HG02981 (cell line): ENCODE measurements around the gene FAM120B.
A peak's percentile ranks its signal among the peaks of the same experiment; 100 is the strongest.

Experiments used
- ATAC-seq: cut with Tn5 transposase; IDR thresholded peaks from one replicate; pipeline ENCODE4 v1.9.1; 2021; ENCODE audit warnings: mild to moderate bottlenecking, moderate library complexity; ENCODE audit not compliant: unreplicated experiment

Gene FAM120B

DNA sequence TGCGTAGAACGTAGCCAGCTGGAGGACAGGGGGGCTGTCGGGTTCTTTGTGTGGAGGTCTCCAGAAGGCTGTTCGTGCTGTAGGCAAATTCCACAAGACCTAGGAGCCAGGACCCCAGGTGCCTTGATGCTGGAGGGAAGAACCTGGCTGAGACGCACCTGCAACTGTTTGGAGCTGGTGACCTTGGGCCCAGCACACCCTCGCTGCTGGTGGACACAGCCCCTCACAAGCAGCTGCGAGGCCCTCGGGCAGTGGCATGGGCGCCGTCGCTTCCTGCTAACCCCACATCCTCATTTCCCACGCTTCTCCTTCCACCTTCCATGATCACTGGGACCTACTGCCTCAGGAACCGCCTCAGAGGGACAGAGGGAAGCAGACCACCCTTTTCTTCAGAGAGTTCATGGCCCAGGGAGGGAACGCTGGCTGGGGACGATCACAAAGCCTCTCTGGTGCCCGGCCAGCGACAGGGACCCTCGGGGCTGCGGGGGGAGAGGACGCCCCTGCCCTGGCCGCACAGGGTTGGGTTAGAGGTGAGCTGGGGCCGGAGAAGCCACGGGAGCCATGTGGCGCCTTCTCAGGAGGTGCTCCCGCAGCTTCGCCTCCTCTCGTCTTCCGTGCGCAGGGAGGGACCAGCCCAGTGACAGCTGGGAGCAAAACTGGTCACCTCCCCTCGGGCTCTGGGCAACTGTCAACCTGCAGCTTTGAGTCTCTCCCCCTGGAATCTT, 34.1 kb upstream of the FAM120B start:
- ATAC-seq, result no peak

DNA sequence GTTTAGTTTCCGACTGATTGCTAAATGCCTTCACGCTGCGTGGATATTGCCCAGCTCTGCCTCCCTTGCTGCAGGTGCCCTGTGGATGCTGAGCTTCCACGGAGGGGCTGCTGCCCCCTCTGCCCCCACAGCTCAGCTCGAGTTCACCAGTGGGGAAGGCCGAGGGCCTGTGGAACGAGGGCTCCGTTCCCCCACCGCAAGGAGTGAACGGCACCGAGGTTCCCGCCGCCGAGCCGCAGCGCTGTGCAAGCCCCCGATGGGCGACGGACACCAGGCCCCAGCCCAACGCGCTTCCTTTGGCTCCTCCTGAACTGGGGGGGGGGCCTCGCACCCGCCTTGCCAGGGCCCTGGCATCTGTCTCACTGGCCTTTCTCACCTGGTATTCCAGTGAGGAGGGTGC, 33.4 kb upstream of the FAM120B start:
- ATAC-seq, result no peak

DNA sequence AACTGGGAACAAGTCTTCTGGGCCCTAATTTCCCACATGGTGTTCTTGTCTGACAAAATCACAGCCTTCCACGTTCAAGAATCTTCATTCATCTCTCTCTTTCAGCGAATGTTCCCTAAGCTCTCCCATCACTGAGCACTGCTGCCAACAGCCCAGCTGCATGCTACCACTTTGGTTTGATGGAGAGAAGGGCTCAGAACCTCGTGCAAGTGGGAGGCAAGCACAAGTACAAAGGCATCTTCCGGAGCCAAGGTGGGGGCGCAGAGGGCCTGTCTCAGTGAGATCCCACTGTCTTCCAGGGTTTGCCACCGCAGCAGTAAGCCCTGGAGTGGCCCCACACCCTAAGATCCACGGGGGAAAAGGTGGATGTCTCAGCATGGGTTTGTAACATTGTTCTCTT, 32.9 kb upstream of the FAM120B start:
- ATAC-seq, result no peak

DNA sequence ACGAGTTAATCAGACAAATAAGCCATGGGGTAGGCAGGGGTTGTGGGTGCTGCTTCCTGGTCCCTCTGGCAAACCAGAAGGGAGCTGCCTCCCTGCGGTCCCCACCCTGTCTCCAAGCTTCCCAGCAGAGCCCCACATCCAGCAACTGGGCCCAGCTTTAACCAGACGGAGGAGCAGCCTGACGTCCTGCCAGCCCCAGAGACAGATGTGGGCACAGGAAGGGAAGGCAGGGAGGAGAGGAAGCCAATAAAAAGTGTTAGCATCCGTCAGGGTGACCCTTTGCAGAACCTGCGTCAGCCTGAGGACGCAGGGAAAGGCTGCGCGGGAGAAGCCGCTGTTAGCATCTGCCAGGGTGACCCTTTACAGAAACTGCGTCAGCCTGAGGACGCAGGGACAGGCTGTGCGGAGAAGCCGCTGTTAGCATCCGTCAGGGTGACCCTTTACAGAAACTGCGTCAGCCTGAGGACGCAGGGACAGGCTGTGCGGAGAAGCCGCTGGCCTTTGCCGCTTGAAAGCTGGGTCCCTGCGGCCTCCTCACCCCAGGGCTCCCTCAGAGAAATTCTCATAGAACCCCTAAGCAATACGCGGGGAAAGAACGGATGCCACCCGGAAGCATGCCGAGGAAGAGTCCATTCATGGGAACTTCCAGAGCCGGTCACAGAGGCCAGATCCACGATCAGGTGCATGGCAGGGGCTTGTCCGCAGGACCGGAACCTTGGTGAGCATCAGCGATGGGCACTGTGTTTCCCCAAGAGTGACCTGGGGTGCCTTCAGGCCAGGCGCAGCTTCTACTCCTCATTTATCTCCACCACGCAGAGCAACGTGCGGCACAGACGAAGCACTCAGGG, 31.6 kb upstream of the FAM120B start:
- no peak for ATAC-seq

DNA sequence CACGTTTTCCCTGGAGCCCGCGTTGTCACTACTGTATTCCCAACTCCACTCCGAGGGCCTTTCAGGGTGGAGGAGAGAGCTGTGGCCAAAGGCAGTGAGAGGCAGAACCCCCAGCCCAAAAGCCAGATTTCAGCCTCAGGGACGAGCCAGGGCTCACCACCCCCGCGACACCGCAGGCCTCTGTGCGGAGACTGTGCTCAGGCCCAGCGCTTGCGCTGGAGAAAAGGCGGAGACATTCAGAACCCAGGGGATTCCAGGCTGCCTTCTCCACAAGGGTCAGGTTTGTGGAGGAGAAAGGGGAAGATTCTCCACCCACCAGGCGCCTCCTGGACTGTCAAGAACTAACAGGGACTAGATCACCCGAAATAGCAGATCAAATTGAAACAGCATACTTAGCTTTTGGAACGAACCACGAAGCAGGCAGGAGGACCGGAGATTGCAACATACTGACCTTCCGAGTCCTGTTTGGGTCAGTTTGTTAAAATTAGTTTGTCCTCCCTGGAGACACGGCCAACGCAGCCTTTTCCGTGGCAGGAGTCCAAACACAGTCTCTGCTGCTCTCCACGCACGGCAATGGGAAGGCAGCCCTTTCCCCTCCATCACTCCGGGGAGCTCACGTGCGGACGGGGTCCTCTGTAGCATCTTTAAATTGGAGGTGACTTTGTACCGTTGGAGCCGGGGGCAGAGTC, 30.0 kb upstream of the FAM120B start:
- ATAC-seq, result no peak

DNA sequence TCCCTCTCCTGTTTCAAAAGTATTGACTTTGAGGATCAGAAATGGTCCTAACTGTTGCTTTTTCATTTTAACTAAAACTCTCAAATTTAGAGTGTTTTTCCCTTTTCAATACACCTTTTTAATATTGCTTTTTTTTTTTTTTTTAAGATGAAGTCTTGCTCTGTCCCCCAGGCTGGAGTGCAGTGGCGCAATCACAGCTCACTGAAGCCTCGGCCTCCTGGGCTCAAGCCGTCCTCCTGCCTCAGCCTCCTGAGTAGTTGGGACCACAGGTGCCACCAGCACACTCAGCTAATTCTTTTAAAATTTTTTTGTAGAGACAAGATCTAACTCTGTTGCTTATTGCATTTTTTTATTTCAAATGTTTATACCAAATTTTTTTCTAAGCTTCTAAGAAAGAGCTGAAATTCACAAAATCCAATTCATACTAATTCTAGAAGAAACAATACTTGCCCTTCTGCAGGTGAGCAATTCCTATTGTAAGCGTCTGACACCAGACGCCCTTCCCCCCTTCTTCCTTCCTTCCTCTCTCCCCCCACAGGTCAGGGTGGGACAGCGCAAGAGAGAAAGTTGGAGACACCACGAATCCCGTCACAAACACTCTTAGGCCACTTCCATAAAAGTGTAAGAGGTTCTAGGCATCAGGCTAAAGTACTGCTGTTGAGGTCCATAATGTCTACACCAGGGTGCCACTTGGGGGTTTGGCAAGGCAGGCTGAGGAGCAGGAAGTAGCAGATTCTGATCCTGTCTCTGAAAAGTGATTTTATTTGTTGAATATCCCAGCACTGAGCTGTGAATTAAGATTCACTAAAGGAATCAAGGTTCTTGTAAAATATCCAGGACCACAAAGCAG, 28.4 kb upstream of the FAM120B start:
- ATAC-seq, result no peak

DNA sequence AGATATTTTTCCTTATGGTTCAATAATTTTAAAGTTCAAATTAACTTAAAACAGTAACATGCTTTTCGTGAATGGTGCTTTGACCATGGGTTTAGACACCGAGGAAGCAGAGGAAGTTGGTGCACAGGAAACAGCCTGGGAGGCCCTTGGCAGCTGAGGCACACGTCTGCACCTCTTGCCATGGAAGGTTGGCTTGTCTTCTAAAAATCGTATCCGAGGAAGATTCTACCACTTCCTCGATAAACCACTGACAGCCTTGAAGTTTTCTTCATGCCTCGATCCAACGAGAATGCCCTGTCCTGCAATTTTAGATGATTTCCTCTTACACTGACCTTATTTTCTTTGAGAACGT, 27.8 kb upstream of the FAM120B start:
- ATAC-seq, result no peak

DNA sequence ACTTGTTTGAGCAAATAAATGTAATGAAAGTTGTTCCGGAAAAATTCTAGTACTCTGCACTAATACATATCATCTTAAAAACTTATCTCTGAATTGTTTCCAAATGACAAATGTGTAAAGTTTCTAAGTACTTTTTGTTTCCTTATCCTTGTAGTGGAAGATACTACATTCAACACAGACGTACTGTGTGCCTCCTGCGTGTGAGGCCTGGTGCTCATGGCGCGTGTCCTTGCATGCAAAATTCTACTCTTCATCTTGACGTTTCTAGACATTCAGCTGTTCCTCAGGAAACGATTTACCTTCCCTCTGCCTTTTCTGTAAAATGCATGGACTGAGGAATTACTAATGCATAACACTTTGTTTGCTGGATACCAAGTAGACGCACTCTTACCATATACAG, 27.1 kb upstream of the FAM120B start:
- ATAC-seq, result no peak

DNA sequence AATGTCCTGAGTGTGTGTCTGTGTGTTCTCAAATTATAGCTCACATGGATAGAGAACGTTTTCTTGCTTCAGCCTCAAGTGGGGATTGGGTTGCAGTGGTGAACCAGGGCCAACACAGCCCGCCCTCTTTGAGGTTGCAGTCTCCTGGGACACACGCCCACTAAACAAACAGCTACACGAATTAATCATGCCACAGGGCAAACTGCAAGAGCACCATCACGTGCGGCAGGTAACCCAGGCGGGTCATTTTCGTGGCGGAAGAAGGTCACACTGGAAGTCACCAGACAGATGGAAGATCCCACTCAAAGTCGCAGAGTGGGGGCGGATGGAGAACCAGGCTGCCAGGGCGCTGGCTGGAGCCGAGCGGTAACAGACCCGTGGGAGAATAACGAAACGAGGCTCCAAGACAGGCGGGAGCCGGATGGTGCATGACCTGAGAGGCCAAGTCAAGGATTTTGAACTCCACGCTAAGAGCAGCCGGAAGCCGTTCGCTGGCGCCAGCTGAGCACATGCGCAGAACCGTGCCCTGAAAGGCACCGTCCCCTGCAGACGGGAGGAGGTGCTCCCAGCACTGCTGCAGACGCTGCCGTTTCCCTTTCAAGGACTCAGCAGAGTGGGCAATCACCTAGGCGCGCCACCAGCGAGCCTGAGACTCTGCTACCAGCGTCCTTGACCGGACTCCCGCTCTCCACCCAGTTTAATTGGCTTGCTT, 26.4 kb upstream of the FAM120B start:
- peak; percentile 77 for ATAC-seq

DNA sequence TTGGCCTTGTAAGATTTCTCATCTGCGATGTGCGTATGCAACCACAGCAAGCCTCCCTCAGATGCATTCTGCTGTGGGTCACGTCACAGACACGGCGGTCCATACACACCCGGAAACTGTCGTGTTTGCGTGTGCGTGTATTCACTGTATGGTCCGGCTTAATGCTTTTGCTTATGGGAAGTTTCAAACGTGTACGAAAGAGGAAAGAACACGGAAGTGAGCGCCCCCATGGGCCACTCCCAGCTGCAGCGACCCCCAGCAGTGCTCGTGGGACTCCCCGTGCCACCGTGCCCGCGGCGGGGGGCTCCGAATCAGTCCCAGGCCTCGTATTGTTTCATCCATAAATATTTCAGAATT, 25.9 kb upstream of the FAM120B start:
- ATAC-seq, result peak; percentile 22

DNA sequence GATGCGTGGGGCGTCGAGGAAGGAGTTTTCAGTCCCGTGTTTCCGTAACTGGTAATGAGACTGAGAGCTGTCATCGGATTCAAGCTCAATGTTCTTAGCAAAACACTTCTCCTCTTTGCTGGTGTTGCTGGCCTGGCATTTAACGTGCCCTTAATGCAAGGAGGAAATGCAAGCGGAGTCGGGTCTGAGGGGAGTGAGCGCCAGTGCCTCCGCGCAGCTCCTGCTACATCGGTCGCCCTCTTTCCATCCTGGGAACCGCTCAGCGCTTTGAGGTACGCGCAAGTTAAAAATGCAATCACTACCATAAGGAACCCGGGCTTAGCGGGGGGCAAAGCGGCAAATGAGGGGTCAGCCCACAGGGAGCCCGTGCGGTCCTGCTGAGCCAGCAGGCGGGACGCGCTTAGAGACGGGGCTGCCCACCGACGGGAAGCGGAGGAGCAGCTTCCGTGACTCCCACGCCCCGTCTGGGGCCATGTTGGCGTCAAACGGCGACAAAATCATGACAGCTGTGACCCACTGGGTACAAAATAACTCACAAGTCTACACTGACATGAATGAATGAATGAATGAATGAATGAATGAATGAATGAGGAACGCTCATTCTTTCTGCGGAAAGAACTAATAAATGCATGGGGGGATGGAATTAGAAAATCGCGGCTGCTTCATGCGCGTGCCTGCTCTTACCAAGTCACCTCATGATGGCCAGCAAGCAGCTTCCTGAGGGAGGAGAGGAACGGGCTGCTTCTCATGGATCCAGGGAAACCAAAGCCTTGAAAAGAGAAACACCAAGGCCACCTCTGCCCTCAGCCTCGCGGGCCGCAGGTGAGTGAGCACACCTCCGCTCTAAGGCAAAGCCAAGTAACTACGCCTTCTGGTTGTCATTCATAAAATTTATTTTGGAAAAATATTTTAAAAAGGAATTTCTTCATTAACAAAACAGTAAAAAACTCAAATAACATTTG, 24.9 kb upstream of the FAM120B start:
- ATAC-seq, result no peak

DNA sequence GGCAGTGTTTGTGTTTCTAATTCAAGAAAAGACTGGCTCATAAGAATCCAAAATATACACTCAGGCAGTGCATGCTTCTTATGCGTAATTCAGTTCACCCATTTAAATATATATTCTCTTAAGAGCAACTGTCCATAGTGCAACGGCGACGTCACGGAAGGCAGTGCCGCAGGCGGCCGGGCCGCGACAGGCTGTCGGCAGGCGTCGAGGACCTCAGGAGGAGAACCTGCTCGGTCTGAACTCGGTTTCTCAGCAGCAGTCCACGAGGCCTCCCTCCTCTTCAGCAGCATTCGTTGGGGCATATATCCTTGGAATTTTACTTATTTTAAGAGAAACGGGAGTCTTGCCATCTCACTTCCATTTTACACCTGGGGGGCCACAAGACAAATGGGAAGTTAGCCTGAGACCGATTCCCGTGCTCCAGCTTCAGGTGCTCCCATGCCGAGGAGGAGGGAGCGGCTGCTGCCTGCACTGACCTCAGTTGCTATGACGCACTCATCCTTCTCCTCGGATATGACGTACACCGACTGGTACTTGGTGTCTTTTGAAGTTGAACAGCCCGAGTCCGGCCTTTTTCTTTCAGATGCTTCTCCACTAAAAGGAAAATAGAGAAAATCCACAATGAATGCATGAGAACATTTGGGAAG, 23.9 kb upstream of the FAM120B start:
- no peak for ATAC-seq

DNA sequence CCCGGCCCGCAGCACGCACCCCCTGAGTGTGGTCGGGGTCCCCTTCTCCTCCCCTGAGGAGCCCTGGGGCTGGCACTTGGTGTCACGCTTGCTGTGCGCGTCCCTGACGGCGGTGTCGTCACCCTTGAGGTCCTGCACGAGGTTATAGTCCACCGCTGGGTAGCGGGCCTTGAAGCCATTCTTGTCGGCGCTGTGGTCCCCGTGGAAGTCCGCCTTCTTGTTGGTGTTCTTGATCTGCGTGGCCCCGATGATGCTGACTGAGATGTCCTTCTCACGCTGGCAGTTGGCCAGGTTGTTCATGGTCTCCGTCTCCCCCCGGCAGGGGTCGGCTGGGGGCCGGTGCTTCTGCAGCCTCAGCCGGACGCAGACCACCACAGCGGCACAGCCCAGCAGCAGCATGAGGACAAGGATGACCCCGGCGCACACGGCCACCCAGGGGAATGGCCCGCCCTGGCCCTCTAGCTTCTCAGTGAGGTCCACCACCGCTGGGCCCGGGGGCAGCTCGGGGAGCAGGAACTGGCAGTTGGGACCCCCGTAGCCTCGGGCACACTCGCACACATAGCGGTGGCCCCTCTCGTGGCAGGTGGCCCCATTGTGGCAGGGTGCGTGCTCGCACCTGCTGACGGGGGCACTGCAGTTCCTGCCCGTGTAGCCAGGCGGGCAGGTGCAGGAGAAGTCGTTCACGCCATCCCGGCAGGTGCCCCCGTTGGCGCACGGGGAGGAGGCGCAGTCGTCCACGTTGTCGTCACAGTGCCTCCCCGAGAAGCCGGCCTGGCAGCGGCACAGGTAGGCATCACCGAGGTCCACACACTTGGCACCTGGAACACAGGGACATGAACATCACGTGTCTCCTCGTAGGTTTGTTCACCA, 23.1 kb upstream of the FAM120B start:
- no peak for ATAC-seq

DNA sequence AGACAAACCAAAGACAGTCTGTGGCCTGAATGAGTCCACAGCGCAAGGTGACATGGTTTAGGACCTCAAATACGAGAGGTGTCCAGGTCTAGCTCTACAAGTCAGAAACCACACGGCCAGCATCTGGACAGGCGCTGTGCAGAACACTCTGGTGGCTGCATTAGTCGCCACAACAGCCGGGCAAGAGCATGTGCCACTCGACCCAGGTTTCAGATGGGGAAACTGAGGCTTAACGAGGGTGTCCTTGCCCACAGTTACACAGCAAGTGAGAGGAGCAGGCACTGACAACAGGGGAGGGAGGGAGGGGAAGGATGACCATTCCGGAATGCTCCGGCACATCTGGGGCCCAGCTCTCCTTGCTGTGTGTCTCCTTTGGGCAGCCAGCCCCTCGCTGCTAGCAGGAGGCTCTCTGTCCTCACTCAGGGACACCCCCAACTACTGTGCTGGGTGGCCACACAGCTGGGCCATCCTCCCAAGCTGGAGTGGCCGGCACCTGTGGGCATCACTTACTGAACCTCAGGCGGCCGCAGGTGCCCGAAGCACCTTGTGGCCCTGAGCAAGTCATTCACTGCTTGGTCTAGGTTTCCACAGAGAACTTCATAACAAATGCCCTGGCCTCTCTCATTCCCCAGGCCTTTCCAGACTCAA, 22.3 kb upstream of the FAM120B start:
- ATAC-seq, result no peak

DNA sequence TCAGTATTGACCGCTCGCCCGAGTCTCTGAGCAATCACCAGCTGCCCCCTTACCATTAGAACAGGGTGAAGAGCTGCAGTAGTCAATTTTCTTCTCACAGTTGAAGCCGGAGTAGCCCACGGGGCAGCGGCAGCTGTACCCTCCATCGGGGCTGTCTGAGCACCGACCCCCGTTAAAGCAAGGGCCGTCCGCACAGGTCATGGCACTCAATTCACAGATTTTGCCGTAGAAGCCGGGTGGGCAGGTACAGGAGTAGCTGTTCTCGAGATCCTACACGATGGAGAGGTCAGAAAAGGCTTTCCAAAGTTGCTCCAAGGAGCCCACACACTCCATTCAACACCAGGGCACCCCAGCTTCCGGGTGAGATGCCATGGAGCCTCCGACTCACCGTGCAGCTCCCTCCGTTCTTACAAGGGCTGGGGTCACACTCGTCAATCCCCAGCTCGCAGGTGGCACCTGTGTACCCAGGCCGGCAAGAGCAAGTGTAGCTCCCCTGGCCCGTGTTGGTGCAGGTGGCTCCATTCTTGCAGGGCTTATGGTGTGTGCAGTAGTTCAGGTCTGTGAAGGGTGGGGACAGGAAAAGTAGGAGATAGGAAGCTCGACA, 21.6 kb upstream of the FAM120B start:
- ATAC-seq, result no peak

DNA sequence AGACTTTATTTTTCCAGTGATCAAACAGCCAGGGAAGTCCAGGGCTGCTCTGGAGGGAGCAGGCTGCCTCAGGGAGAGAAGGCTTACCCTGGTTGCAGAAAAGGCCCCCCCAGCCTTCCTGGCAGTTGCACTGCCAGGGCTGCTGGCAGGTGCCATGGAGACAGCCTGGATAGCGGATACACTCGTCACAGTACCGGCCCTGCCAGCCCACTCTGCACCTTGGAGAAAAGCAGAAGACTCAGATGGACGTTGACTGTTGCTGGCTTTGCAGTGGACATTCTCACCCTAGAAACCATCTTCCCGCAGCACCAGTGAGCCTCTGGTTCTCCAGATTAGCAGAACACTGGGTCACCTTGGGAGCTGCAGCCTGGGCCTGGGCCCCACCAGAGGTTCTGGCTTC, 21.1 kb upstream of the FAM120B start:
- no peak for ATAC-seq
